Measurements from ENCODE around the gene ARSB.

The ARSB gene

GRCh38 chr5:79023947-79024346 is 38.8 kb upstream of the ARSB start:
- H3K4me3 ChIP-seq (ENCODE audit: control insufficient read depth, low read depth, low read length): no peak overlapping the region
- TF ChIP-seq CTCF (conservative IDR thresholded peaks at IDR 0.05; ENCODE audit: control insufficient read depth, insufficient read depth, low read depth, low read length): no peak
- DNase-seq (ENCODE audit: low read depth): no peak

- DNase-seq (ENCODE audit: low read depth): no peak
- H3K4me3 ChIP-seq (ENCODE audit: control insufficient read depth, low read depth, low read length): no peak overlapping the region
- no peak for TF ChIP-seq CTCF (conservative IDR thresholded peaks at IDR 0.05; ENCODE audit: control insufficient read depth, insufficient read depth, low read depth, low read length)
Measured at GRCh38 chr5:79023348-79023747, 38.2 kb upstream of the ARSB start.

GRCh38 chr5:79022771-79023170 is 37.7 kb upstream of the ARSB start:
- no peak for DNase-seq (ENCODE audit: low read depth)
- no peak overlapping the region for H3K4me3 ChIP-seq (ENCODE audit: control insufficient read depth, low read depth, low read length)
- no peak for TF ChIP-seq CTCF (conservative IDR thresholded peaks at IDR 0.05; ENCODE audit: control insufficient read depth, insufficient read depth, low read depth, low read length)

GRCh38 chr5:79021753-79022152 is 36.6 kb upstream of the ARSB start:
- no peak for TF ChIP-seq CTCF (conservative IDR thresholded peaks at IDR 0.05; ENCODE audit: control insufficient read depth, insufficient read depth, low read depth, low read length)
- no peak overlapping the region for H3K4me3 ChIP-seq (ENCODE audit: control insufficient read depth, low read depth, low read length)
- no peak for DNase-seq (ENCODE audit: low read depth)

DNA sequence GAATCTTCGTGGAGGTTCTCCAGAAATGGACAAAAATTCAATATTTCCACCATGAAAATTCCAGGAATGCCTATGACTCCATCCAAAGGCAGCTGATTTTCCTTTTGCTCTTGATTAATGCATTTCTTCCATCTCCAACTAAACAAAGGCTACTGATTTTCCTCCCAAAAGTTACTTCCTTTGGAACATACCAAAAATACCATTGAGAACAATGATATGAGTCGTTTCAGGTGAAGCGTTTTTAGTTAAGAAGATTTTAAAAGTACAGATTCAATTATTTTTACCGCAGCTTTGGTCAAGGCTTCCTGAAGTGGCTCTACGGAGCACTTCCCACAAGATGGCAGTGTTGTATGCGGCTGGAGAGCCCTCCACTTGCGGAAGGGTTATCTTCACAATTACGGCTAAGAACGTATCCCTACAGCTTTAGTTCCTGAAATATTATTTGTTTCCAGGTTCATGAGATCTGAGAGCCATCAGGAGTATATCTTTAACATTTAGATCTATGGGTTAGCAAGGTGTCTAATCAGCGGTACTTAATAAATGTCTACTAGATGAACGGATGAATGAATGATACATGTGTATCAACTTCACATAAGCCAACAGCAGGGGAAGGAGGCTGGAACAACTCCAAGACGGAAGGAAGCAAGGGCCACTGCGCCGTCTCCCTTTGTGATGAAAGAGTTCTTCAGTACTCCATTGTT is 35.9 kb upstream of the ARSB start:
- TF ChIP-seq CTCF (conservative IDR thresholded peaks at IDR 0.05; ENCODE audit: control insufficient read depth, insufficient read depth, low read depth, low read length): peak; percentile 92
- no peak overlapping the region for H3K4me3 ChIP-seq (ENCODE audit: control insufficient read depth, low read depth, low read length)
- DNase-seq (ENCODE audit: low read depth): peak; percentile 70

GRCh38 chr5:79014631-79015030 is 29.5 kb upstream of the ARSB start:
- no peak overlapping the region for H3K4me3 ChIP-seq (ENCODE audit: control insufficient read depth, low read depth, low read length)
- DNase-seq (ENCODE audit: low read depth): no peak
- TF ChIP-seq CTCF (conservative IDR thresholded peaks at IDR 0.05; ENCODE audit: control insufficient read depth, insufficient read depth, low read depth, low read length): no peak

GRCh38 chr5:79011869-79012268 is 26.8 kb upstream of the ARSB start:
- TF ChIP-seq CTCF (conservative IDR thresholded peaks at IDR 0.05; ENCODE audit: control insufficient read depth, insufficient read depth, low read depth, low read length): no peak
- no peak overlapping the region for H3K4me3 ChIP-seq (ENCODE audit: control insufficient read depth, low read depth, low read length)
- no peak for DNase-seq (ENCODE audit: low read depth)

Measured in fibroblast of mammary gland (primary cell).